Loucy (cell line): ENCODE data around the gene SIKE1.
"Not testable (repeated sequence)": the region's sequence is repeated elsewhere in the genome, so short reads cannot be mapped to it uniquely, and the experiment has no call there.

ENCODE experiments used
- H2AFZ ChIP-seq: fragments of 200-600 bp; sonication (generic); 2 replicates; pipeline ENCODE4 v1.6.0; 2016; ENCODE audit warnings: antibody characterized with exemption, mild to moderate bottlenecking, low read length, moderate library complexity
- H3F3A ChIP-seq: fragments of 200-600 bp; 2 replicates; pipeline ENCODE4 v1.6.0; 2016; ENCODE audit warnings: antibody characterized with exemption, low read depth, mild to moderate bottlenecking
- H3K27me3 ChIP-seq: fragments of 200-600 bp; sonication (generic); 2 replicates; pipeline ENCODE4 v1.6.1; 2014; ENCODE audit warnings: low read length, mild to moderate bottlenecking; ENCODE audit not compliant: insufficient read depth, poor library complexity, severe bottlenecking
- H3K36me3 ChIP-seq: fragments of 200-600 bp; sonication (generic); 2 replicates; pipeline ENCODE4 v1.6.1; 2016; ENCODE audit warnings: low read length; ENCODE audit not compliant: insufficient read depth
- H3K4me1 ChIP-seq: fragments of 200-600 bp; sonication (generic); 2 replicates; pipeline ENCODE4 v1.5.1; 2014; ENCODE audit warnings: low read length, mild to moderate bottlenecking; ENCODE audit not compliant: insufficient read depth, poor library complexity, severe bottlenecking
- H3K4me2 ChIP-seq: fragments of 200-600 bp; sonication (generic); 2 replicates; pipeline ENCODE4 v1.6.0; 2014; ENCODE audit warnings: antibody characterized with exemption, low read length, low read depth, mild to moderate bottlenecking; ENCODE audit not compliant: poor library complexity, severe bottlenecking
- H3K4me3 ChIP-seq: fragments of 200-600 bp; sonication (generic); 2 replicates; pipeline ENCODE4 v1.5.1; 2014; ENCODE audit warnings: low read length, mild to moderate bottlenecking, mixed read lengths; ENCODE audit not compliant: poor library complexity, severe bottlenecking
- H3K79me2 ChIP-seq: fragments of 200-600 bp; sonication (generic); 2 replicates; pipeline ENCODE4 v1.6.1; 2014; ENCODE audit warnings: low read length; ENCODE audit not compliant: insufficient read depth
- H3K9ac ChIP-seq: fragments of 200-600 bp; sonication (generic); 2 replicates; pipeline ENCODE4 v1.6.0; 2014; ENCODE audit warnings: mild to moderate bottlenecking, low read depth, low read length, moderate library complexity; ENCODE audit not compliant: poor library complexity, severe bottlenecking
- H3K9me2 ChIP-seq: fragments of 200-600 bp; sonication (generic); replicated peaks from 2 replicates; pipeline ENCODE4 v1.6.1; 2016; ENCODE audit warnings: low read depth, low read length, mixed read lengths
- H3K9me3 ChIP-seq: fragments of 200-600 bp; sonication (generic); 2 replicates; pipeline ENCODE4 v1.6.1; 2014; ENCODE audit warnings: mild to moderate bottlenecking, antibody characterized with exemption, low read length, low read depth; ENCODE audit not compliant: insufficient read depth
- H4K20me1 ChIP-seq: fragments of 200-600 bp; sonication (generic); 2 replicates; pipeline ENCODE4 v1.6.0; 2014; ENCODE audit warnings: antibody characterized with exemption, low read length, mild to moderate bottlenecking; ENCODE audit not compliant: insufficient read depth, poor library complexity, severe bottlenecking
- EZH2phosphoT487 ChIP-seq: fragments of 200-600 bp; IDR thresholded peaks from 2 replicates; pipeline ENCODE4 v1.6.1; 2018; ENCODE audit warnings: antibody characterized with exemption, mild to moderate bottlenecking, moderate library complexity, borderline replicate concordance
- TF ChIP-seq, protein P1 (sequence below): fragments of 200-600 bp; sonication (generic); conservative IDR thresholded peaks from 2 replicates; pipeline ENCODE4 v1.5.1; 2014; ENCODE audit warnings: mild to moderate bottlenecking, antibody characterized with exemption, low read length

SIKE1 gene

DNA sequence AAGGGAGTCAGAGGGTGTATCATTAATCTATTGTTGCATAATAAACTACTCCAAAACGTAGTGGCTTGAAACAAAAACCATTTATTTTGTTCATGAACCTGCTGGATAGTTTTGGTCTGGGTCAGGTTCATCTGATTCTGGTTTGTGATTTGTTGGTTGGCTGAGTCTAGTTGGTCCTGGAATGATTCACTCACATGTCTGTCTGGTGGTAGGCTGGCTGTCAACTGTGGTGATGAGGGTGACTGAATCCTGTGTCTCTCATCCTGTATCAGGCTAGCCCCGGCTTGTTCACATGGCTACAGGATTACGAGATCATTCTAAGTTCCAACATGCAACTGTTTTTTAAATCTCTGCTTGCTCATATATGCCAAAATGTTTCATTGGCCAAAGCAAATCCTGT is 22.5 kb upstream of the SIKE1 start:
- no peaks in the 10 kb centered on the region for H3K79me2 ChIP-seq
- no peak overlapping the region for H3K4me2 ChIP-seq
- no peaks in the 10 kb centered on the region for H3F3A ChIP-seq
- no peak for TF ChIP-seq EZH2phosphoT487
- TF ChIP-seq, protein P1, sequence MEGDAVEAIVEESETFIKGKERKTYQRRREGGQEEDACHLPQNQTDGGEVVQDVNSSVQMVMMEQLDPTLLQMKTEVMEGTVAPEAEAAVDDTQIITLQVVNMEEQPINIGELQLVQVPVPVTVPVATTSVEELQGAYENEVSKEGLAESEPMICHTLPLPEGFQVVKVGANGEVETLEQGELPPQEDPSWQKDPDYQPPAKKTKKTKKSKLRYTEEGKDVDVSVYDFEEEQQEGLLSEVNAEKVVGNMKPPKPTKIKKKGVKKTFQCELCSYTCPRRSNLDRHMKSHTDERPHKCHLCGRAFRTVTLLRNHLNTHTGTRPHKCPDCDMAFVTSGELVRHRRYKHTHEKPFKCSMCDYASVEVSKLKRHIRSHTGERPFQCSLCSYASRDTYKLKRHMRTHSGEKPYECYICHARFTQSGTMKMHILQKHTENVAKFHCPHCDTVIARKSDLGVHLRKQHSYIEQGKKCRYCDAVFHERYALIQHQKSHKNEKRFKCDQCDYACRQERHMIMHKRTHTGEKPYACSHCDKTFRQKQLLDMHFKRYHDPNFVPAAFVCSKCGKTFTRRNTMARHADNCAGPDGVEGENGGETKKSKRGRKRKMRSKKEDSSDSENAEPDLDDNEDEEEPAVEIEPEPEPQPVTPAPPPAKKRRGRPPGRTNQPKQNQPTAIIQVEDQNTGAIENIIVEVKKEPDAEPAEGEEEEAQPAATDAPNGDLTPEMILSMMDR: no peak
- H2AFZ ChIP-seq: no peak overlapping the region
- no peaks in the 10 kb centered on the region for H3K27me3 ChIP-seq
- H3K36me3 ChIP-seq: no peaks in the 10 kb centered on the region
- no peaks in the 10 kb centered on the region for H3K9me3 ChIP-seq
- no peaks in the 10 kb centered on the region for H3K4me1 ChIP-seq
- H3K9ac ChIP-seq: no peak overlapping the region
- no peak overlapping the region for H3K4me3 ChIP-seq
- H3K9me2 ChIP-seq: no peaks in the 10 kb centered on the region; the same call in 1 of the 2 replicates
- H4K20me1 ChIP-seq: no peaks in the 10 kb centered on the region

- Histone ChIP-seq H3K79me2 (no peaks in the 10 kb centered on the region), H4K20me1 (no peaks in the 10 kb centered on the region), H3K9me2 (no peaks in the 10 kb centered on the region; the same call in 1 of the 2 replicates), H2AFZ (no peak overlapping the region), H3K9ac (no peak overlapping the region), H3K27me3 (peaks cover 8% of the 10 kb centered on the region), H3K4me1 (no peaks in the 10 kb centered on the region), H3F3A (no peaks in the 10 kb centered on the region), H3K4me3 (no peak overlapping the region), H3K9me3 (no peaks in the 10 kb centered on the region), H3K36me3 (no peaks in the 10 kb centered on the region), H3K4me2 (no peak overlapping the region)
- TF ChIP-seq, protein P1: no peak
- TF ChIP-seq EZH2phosphoT487: no peak
These were observed 13.6 kb upstream of the SIKE1 start for GRCh38 chr1:114794038-114794437.

DNA sequence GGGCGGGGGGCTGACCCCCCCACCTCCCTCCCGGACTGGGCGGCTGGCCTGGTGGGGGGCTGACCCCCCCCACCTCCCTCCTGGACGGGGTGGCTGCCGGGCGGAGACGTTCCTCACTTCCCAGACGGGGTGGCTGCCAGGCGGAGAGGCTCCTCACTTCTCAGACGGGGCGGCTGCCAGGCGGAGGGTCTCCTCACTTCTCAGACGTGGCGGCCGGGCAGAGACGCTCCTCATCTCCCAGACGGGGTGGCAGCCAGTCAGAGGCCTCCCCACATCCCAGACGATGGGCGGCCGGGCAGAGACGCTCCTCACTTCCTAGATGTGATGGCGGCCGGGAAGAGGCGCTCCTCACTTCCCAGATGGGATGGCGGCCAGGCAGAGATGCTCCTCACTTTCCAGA is 10.1 kb upstream of the SIKE1 start:
- H3K9ac ChIP-seq, H3K9me3 ChIP-seq, H3K27me3 ChIP-seq, H3F3A ChIP-seq, H3K4me1 ChIP-seq, H2AFZ ChIP-seq, H4K20me1 ChIP-seq, H3K9me2 ChIP-seq, H3K36me3 ChIP-seq, H3K4me2 ChIP-seq, H3K79me2 ChIP-seq, H3K4me3 ChIP-seq: not testable (repeated sequence)

GRCh38 chr1:114786440-114786839 is 6.0 kb upstream of the SIKE1 start:
- not testable (repeated sequence) for H3K4me1 ChIP-seq, H4K20me1 ChIP-seq, H3K9me3 ChIP-seq, H2AFZ ChIP-seq, H3K9ac ChIP-seq, H3K9me2 ChIP-seq, H3K4me2 ChIP-seq, H3K4me3 ChIP-seq, H3K79me2 ChIP-seq, H3K36me3 ChIP-seq, H3F3A ChIP-seq
- peaks cover 21% of the 10 kb centered on the region for H3K27me3 ChIP-seq
